Renal pelvis (tissue), 4 donors: ENCODE data around the gene TRANK1. TPM values are rescaled to one million over a fixed set of nuclear protein-coding genes. Genes with fewer than 3 reads are reported as not detected.
"Not testable (repeated sequence)": the region's sequence is repeated elsewhere in the genome, so short reads cannot be mapped to it uniquely, and the experiment has no call there.

ENCODE experiments used
- DNase-seq: peaks from one replicate; pipeline ENCODE4 v3.0.0-alpha.2; 2013
- polyA plus RNA-seq, 3 donors: library from polyadenylated mRNA; unstranded; fragments of 120-200 nt; gene quantifications; one replicate each; pipeline ENCODE4 v1.2.1, GENCODE V29; 2013; ENCODE audit not compliant: insufficient read length in 3 of 3

The TRANK1 gene
- polyA plus RNA-seq, 3 donors, result 6.8 to 10.0 (median 7.9) TPM

- no peak for DNase-seq
Observed at GRCh38 chr3:36920884-36921567, 23.8 kb downstream of the TRANK1 start.

DNA sequence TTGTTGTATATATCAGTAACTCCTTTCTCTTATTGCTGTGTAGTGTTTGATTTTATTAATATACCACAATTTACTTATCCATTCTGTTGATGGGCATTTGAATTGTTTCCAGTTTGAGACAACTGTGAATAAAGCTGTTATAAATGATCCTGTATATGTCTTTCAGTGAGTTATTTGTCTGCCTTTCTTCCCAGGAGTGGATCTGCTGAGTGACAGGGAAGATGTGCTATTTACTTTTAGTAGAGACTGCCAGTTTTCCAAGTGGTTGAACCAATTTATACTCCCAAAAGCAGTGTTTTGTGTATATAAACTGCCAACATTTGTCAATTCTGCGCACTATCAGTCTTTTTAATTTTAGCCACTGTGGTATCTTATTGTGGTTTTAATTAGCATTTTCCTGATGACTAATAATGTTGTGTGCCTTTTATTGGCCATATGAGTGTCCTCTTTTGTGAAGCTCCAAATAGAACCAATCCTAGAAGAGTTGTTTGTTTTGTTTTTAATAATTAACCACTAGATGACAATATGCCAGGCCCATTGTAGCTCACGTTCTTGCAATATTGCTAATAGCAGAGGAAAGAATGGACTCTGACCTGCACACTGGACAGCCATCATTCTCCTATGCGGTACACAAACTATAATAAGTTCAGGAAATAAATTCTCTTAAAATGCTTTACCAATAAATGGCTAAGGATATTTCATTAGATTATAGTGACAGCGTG lies 25.3 kb downstream of the TRANK1 start:
- DNase-seq, result no peak

DNA sequence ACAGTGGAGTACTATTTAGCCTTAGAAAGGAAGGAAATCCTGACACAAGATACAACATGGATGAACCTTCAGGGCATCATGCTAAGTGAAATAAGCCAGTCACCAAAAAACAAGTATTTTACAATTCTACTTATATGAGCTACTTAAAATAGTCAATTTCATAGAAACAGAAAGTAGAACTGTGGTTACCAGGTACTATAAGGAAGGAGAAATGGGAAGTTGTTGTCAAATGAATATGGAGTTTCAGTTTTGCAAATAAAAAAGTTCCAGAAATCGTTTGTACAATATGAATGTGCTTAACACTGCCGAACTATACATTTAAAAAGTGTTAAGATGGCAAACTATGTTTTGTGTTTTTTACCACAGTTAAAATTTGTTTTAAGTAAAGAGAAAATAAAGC lies 26.8 kb downstream of the TRANK1 start:
- no peak for DNase-seq

DNA sequence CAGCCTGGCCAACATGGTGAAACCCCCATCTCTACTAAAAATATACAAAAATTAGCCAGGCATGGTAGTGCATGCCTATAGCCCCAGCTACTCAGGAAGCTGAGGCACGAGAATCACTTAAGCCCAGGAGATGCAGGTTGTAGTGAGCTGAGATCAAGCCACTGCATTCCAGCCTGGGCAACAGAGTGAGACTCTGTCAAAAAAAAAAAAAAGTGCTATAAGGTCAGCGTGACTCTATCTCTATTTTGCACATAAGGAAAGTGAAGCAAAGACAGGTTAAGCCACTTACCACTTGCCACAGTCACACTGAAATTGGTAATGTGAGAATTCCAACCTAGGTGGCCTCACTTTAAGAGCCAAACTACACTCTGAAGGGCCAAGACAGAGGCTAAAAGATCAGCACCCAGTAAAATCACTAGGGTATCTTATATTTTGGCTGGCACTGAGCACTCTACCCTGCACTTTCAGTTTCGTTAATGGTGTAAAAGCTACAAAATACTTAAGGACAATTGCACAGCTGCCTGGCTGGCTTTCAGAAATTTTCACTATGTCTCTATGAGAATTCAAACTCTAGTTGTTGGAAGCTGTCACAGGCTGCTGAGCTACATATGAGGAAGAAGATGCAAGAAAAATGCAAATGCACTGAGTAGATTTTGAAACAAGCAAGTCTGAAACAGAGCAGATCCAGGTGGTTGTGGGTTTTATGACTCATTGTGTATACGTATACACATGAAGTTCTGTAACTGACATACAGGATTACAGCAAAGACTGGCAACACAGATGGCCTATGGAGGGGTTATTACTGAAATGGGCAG lies 32.7 kb downstream of the TRANK1 start:
- no peak for DNase-seq

DNA sequence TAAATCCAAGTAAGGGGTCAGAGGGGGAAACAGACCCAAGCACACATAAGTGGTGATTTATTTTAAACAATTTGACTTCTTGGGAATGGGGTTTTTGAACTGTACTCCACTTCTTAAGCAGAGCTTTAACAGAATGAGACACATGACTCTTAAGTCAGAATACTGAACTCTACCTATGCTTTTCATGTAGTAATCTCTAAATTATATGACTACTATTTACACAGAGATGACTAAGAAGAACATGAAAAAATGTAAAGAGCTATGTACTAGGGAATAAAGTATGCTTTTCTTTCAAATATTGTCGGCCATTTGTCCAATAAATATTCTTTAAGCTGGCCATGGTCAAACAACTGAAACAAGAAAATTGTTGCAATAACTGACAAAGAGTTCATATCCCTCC lies 35.2 kb downstream of the TRANK1 start:
- DNase-seq, result no peak

- no peak for DNase-seq
Observed at GRCh38 chr3:36909181-36909580, 35.7 kb downstream of the TRANK1 start.

- DNase-seq, result no peak
Observed at GRCh38 chr3:36908647-36909180, 36.1 kb downstream of the TRANK1 start.

DNA sequence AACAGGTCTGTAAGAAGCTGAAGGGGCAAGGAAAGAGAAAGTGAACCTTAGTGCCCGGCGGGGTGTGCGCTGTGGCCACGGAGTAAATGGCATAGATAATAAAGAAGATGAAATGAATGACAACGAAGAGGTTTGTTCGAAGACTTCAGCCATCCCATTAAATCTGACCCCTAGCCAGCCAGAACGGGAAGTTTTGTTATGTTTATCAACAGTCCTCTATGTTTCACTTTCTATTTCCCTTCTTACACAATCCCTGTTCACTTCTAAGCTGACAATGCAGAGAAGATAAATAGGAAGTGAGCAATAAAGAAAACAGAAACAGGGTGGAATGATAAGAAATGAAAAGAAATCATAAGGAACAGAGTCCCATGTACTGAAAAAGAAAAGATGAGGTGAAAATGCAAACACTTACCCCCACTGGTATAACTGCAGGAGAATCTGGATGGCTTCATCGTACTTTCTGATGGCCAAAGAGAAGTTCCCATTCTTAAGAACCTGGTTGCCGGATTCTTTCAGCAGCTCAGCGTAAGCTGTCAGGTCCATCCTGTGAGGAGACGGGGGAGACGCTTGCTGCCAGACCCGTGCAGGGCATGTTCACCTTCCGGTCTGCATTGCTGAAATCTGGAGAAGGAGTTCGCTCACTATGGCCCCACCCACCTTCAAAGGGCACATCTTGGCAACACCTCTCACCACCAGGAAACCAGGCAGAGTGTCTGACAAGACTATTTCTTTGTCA lies 36.8 kb downstream of the TRANK1 start:
- no peak for DNase-seq

DNA sequence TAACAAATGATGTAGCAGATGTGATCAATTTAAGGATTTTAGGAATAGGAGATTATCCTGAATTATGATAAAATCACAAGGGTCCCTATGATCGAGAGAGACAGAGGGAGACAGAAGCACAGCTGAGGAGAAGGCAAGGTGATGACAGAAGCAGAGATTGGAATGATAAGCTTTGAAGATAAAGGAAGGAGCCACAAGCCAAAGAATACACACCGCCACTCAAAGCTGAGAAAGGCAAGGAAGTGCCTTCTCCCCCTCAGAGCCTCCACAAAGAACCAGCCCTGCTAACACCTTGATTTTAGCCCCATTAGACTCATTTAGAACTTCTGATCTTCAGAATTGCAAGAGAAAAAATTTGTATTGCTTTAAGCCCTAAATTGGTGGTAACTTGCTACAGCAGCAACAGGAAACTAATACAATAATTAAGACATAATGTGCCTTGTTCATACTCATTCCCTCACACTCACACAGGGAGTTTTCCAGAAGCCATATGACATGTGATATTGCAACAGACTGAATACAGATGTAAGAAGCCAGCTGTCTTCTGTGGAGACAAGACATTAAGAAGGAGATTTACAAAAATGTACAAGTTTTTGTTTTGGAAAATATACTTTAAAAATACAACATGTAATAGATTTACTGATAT lies 38.2 kb downstream of the TRANK1 start:
- DNase-seq, result no peak

- no peak for DNase-seq
Observed at GRCh38 chr3:36905545-36905944, 39.3 kb downstream of the TRANK1 start.

GRCh38 chr3:36904641-36905040 lies 40.2 kb downstream of the TRANK1 start:
- DNase-seq, result no peak

GRCh38 chr3:36904065-36904464 lies 40.8 kb downstream of the TRANK1 start:
- DNase-seq, result not testable (repeated sequence)

DNA sequence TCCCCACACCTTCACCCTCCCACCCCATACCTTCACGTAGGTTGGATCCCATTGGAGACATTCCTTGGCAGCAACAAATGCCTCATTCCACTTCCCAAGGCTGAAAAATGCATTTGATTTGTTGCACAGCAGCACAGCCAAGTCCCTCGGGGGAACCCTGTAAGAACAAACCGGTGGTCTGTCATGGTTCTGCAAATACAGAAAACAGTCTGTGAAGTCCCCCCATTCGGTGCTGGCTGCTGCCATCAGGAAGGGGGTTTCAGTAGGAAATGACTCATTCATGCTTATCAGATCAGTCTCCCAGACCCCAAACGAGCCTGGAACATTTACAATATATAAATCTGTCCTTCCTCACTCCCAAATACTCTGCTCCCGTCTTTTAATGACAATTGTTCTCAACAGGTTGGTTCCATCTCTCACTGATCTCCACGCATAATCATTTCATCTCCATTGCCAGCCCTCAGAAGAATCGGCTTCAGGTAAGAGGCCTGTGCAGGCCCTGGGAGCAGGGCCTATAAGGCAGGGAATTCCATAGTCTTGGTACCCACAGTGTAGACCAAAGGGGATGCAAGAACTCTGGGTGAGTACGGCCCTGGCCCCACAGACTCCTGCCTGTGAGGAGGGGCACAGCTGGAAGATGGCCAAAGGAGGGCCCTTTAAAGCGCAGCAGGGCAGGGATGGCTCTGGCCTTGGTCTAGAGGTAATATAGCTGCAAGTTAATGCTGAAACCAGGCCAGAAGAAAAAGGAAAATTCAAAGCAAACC lies 41.6 kb downstream of the TRANK1 start:
- no peak for DNase-seq

- no peak for DNase-seq
Observed at GRCh38 chr3:36901588-36901987, 43.3 kb downstream of the TRANK1 start.

DNA sequence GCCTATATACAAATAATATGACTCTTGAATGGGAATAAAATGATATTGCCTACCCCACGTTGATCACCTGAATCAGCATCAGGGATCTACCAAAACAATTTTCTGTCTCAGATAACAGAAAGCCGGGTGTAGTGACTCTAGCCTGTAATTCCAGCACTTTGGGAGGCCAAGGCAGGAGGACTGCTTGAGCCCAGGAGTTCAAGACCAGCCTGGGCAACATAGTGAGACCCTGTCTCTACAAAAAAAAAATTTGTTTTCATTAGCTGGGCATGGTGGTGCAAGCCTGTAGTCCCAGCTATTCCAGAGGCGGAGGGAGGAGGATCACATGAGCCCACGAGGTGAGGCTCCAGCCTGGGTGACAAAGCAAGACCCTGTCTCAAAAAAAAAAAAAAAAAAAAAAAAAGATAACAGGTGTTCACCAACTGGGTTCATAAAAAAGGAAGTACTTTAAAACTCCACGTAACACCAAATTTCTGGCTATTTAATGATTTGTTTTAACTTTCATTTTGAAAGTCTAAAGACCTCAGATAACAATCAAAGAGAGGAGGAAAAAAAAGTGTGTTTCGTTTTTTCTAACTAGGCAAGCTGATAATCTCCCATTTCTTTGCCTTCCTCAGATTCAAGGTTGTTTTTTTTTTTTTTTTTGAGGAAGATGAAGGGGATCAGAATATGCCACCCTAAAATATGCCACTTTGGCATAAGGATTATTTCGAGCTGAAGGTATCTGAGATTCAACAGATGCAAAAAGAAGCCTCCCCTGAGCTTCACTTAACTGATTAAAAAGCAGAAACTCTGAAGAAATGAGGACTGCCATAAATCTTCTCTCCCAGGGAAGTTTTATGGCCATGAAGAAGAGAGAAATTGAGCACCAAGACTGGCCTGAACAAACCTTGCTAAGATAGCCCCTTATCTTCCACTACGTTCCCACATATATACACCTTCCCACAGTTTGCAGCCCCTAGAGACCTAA lies 44.1 kb downstream of the TRANK1 start:
- no peak for DNase-seq

DNA sequence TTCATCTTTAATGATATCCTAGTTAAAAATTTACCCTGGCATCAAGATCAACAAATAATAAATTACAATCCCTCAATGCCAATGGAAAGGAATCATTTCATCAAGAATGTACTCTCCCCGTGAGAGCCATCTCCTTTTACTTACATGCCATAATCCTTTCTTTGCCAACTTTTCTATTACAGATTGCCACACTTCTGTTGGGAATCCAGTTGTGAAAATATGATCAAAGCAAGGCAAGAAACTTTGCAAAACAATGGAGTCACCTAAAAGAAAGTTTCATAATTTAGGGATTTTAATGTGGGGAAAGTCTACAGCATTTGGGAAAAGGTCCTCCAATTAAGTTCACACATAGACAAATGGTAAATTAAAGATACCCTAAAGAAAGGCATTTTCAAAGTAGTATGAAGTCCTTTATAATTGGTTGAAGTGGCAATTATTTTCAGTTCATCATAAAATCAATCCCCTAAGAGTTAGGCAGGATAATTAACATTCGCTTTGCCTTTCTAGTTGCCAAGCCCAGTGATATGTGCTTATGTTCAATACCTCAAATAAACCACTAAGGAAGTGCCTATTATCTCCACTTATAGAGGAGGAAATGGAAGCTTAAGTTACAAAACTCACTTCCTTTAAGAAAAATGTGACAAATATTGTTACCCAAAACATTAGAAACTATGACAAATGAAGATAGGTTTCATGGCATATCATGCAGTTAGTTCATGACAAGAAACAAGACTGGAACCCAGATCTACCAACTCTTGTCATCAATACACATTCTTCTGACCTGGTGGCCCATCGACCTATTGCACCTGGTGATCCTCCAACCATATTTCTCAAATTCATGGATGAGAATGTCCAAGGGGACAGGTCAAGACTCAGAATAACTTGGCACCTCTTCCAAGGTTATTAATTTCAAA lies 49.1 kb downstream of the TRANK1 start:
- no peak for DNase-seq

DNA sequence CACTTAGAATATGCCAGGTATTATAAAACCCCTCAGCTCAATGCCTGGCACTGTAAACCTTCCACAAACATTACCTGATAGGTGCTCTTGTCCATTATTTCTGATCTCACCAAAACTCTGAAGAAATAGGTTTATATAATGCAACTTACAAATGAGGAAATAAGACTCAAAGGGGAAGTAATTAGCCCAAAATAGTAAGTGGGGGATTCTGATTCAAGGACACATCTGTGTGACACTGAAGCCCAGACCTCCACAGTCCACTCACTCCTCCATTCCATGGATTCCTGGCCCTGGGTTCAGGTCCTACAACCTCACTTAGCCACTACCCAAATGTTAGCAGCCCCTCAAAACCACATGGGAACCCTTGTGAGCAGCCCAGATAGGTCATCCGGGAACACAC lies 49.9 kb downstream of the TRANK1 start:
- DNase-seq, result no peak

DNA sequence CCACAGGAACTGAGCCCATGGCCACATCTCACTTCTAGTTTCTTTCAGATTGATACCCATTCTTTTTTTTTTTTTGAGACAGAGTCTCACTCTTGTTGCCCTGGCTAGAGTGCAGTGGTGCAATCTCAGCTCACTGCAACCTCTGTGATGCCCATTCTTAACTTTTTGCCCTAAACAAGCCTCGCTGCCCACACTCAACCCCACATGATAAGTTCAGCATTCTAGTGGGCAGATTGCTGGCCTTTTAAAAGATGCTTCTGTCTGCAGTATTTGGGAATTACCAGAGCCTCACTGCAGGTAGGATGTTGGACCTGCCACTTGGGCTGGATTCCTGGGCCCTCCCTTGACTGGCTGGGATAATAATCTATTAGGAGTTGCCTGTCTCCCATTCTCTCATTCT lies 51.0 kb downstream of the TRANK1 start:
- no peak for DNase-seq
